NCI-H128 (cell line): ENCODE data around the gene PDE4B.
"Not testable (repeated sequence)": the region's sequence is repeated elsewhere in the genome, so short reads cannot be mapped to it uniquely, and the experiment has no call there.

Experiments
- DNase-seq: peaks from one replicate; lab custom pipeline; 2025; ENCODE audit not compliant: unreplicated experiment; lab: John Stamatoyannopoulos, UW

PDE4B gene

DNA sequence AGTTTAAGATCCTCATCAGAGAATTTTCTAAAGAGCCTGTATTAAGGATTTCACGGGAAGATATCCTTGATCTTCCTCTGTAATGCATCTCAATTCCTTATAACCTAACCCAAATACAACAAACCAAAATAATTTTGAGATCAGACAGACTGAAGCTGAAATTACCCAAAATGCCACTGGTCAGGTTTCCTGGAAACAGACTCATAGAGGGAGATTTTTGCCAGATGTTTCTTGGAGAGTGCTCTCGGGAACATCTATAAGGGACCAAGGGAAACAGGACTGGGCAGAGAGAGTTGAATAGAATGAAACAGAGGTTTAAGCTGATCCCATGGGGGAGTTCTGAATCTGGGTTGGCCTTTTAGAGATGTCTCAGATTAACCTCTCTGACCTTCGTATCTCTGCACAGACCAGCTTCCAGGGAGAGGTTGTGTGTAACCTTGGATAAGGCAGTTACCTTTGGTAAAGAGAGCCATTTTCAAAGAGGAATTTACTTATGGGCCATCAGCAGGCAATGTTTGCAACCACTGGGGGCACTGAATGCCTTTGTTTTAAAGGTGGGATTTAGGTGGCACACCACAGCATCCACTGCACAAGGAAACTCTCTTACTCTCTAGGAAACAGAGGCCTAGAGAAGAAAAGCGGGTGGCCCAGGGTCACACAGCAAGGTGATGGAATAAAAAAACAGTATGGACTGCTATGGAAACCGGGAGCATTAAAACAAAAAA lies 610.5 kb downstream of the PDE4B start:
- DNase-seq: no peak

GRCh38 chr1:66405061-66405460 lies 612.4 kb downstream of the PDE4B start:
- DNase-seq: no peak

DNA sequence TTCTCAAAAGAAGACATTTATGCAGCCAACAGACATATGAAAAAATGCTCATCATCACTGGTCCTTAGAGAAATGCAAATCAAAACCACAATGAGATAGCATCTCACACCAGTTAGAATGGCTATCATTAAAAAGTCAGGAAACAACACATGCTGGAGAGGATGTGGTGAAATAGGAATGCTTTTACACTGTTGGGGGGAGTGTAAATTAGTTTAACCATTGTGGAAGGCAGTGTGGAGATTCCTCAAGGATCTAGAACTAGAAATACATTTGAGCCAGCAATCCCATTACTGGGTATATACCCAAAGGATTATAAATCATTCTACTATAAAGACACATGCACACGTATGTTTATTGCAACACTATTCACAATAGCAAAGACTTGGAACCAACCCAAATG lies 618.8 kb downstream of the PDE4B start:
- DNase-seq: not testable (repeated sequence)

DNA sequence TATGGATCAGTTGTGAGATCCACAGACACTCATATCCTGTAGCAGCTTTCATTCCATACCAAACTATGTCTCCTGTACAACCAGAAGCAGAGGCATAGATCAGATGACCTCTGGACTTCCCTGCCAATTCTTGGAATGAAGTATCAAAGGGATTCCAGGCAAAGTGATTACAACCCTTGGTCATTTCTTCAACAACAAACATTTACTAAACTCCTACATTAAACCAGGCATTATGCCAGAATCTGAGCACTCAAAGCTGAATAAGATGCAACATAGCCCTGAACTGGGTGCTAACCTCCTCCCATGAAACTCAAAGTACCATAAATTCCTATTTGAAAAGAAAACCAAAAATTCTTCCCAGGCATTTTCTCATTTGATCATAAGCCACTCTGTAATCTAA lies 620.0 kb downstream of the PDE4B start:
- no peak for DNase-seq

GRCh38 chr1:66413136-66413837 lies 620.6 kb downstream of the PDE4B start:
- DNase-seq: no peak

- no peak for DNase-seq
Measured at GRCh38 chr1:66413838-66414175, 621.1 kb downstream of the PDE4B start.

DNA sequence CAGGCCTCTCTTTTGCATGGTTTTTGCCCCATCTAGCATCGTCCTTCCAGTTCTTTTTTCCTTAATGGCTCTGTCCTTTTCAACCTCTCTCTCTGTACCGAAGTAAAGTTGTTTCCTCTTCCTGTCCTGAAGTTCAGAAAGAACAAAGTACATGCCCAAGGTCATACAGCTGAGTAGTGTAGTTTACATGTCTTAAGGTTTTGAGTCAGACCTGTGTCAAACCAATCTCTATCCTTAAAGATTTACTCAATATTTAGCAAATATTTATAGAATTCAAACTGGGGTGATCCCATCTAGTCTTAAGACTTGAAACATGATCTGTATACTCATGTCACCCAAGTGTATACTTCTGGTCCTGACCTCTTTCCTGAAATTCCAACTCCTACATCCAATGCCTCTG lies 622.6 kb downstream of the PDE4B start:
- DNase-seq: no peak

DNA sequence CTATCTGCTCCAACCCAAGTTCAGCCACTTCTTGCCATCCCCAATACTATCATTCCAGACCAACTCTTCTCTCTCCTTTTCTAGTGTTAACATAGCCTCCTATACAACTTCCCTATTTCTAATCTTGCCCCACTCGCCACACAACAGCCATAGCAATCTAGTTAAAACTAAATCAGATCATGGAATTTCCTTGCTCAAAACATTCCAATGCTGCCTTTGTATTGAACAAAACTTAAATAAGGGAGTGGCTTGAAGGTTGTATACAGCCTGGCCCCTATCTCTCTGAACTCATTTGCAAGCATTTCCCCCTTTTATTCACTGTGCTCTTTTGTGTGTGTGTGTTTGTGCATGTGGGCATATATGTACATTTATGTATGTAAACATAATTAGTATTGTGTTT lies 623.2 kb downstream of the PDE4B start:
- DNase-seq: no peak

DNA sequence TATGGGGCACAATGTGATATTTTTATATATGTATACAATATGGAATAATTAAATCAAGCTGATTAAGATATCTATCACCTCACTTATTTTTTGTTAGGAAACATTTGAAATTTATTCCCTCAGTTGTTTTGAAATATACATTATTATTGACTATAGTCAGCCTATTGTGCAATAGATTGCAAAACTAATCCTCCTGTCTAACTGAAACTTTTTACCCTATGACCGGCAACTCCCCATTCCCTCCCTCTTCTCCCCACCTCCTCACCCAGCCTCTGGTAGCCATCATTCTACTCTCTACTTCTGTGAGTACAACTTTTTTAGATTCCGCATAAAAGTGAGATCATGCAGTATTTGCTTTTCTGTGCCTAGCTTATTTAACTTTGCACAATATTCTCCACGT lies 623.6 kb downstream of the PDE4B start:
- DNase-seq: no peak

- no peak for DNase-seq
Measured at GRCh38 chr1:66418021-66418420, 625.3 kb downstream of the PDE4B start.

- not testable (repeated sequence) for DNase-seq
Measured at GRCh38 chr1:66420171-66420570, 627.5 kb downstream of the PDE4B start.

DNA sequence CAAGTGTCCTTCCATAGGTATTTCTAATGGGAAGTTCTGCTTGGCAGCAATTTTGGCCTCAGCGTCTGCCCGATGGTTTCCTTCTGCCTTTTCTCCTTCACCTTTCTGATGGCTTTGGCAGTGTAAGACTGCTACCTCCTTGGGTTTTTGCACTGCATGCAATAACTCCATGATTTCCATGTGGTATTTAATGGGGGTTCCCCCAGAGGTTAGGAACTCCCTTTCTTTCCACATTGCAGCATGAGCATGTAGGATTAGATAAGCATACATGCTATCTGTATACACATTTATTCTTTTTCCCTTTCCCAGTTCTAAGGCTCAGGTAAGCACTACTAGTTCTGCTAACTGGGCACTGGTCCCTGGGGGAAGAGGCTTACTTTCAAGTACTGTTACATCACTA lies 628.2 kb downstream of the PDE4B start:
- not testable (repeated sequence) for DNase-seq

- no peak for DNase-seq
Measured at GRCh38 chr1:66422804-66423203, 630.1 kb downstream of the PDE4B start.
